NCI-H146 treated with DMSO at 0.1 percent for 48 hours (cell line): Measurements from ENCODE around the gene CYP3A5.
"Not testable (repeated sequence)": the region's sequence is repeated elsewhere in the genome, so short reads cannot be mapped to it uniquely, and the experiment has no call there.

Experiments used
- DNase-seq: peaks from one replicate; lab custom pipeline; 2025; ENCODE audit not compliant: unreplicated experiment; lab: John Stamatoyannopoulos, UW

CYP3A5 gene

DNA sequence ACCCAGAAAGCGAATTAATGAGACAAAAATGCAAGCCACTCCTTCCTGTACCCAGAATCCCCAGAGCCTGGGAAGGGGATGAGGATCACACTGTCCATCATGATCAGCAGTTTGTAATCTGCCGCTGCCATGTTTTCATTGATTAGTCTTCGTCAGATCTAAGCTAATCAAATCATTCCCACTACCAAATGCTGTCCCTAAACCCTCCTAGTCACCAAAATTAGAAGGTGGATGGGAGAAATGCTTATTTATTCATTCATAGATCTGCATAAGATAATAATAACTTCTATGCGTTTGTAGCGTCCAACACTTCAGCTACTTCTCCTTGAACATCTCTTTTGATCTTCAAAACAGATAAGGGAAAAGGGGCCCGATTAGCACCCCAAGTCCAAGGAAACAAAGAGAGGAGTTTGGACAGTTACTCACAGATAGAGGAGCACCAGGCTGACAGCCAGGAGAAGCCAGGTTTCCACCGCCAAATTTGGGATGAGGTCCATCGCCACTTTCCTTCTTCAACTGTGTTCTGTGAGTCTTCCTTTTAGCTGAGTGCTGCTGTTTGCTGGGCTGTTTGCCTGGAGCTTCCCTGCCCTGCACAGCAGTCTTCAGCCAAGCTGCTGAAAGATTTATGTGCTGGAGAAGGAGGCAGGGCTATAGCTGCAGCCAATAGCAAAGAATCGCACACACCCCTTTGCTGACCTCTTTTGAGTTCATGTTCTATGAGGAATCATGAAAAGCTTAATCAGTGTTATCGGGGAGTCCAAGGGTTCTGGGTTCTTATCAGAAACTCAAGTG lies at the start of gene CYP3A5:
TSS of gene CYP3A5 (minus strand) at position 597 of the 792 bp plus-strand sequence. CDS start at position 497, 100 bp downstream.
- DNase-seq: no peak

DNA sequence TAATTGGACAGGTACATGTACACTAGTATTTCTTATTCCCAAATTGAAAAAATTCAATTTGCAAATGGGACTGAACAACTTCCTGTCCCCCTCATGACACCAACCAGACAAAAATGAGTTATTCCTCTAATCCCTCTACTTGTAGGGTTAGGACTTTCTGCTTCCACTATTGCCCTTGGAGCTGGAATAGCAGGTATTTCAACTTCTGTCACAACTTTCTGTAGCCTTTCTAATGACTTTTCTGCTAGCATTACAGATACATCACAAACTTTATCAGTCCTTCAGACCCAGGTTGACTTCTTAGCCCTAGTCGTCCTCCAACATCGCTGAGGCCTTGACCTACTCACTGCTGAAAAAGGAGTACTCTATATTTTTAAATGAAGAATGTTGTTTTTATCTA lies 48.8 kb upstream of the CYP3A5 start:
- no peak for DNase-seq

DNA sequence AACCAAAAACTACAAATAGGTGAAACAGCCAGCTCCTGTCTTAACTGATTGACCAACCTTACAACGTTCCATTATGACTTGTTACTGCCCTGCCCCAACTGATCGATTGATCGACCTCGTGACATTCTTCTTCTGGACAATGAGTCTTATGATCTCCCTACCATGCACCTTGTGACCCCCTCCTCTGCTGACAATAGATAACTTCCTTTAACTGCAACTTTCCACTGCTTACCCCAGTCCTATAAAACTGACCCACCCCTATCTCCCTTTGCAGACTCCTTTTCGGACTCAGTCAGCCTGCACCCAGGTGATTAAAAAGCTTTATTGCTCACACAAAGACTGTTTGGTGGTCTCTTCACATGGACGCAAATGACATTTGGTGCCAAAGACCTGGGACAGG lies 43.4 kb upstream of the CYP3A5 start:
- not testable (repeated sequence) for DNase-seq

DNA sequence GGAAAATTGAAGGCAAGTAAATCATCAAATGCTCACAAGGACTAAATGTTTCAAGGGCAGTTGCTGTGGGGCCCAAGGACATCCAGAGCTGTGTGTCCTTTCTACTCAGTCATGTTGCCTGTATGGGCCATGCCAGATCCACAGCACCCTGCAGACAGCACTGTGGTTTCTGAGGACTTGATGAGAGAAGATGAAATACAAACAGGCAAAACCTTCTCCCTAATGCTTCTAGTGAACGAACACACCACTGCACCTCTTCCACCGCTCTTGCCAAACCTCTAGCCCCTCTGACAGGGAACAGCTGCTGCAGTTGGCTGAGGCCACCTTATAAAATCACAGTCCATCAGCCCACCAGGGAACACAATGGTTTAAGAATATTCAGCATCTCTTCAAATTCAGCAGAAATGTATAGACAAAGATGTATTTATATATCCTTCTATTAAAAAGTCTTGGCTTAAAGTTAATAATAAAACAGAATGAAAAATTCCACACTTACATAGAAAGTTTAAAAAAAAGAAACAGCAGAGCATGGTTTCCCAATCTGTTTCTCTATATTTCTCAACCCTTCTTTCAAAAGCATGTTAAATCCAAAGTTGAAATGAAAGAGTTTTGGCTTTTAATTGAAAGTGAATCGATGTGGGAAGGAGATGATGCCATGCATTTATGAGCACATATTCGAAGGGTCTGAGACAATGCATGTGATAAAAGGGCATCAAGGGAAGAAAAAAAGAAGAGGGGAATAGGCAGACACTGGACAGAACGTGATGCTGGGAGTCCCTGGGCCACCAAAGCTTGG lies 41.2 kb upstream of the CYP3A5 start:
- no peak for DNase-seq

DNA sequence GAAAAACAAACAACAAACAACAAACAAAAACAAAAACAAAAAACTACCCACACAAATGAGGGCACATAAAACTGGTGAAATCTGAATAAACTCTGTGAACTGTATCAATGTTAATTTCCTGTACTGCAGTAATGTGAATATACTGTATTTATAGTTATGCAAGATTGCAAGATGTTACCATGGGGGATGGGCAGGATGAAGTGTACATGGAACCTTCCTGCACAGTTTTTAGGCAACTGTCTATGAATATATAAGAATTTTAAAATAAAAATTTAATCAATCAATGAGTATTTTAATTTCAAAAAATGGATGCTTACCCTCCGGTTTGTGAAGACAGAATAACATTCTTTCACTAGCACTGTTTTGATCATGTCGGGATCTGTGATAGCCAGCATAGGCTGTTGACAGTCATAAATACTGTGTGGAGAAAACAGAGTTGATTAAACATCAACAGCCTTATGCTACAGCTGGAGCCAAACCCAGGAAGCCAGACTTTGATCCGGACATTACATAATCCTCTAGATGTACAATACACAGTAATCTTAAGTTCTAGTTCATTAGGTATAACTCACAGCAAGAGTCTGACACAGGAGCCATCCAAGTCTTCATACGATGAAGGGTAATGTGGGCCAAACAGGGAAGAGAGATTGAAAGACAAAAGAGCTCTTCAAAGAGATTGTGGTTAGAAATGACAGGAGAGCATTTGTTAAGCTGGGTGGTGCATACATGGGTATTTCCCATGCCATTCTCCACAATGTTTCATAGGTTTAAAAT lies 40.4 kb upstream of the CYP3A5 start:
- no peak for DNase-seq

DNA sequence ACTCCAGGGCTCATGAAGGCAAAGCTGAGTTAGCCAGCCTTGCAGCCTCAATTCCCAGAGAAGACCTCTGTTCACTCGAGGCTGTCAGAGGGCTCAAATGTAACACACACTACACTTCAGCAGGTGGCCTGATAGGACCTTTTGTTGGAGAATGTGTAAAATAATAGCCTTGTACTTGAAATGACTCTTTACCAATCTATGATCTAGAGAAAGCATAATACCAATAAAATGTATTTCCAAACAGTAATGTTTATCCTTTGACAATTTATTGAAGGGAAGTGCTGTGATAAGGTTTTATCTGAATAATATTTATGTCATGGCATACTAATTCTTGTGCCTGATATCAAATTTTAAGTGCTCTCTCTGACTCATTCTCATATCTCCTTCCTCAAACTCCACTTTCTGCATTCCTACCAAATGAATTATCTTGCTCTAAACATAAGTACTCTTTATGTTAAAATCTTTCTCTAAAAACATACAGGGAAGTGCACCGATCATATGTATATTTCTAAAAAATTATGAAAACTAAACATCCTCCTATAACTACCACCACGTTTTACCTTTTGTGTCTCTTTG lies 34.3 kb upstream of the CYP3A5 start:
- peak; percentile 4 for DNase-seq

DNA sequence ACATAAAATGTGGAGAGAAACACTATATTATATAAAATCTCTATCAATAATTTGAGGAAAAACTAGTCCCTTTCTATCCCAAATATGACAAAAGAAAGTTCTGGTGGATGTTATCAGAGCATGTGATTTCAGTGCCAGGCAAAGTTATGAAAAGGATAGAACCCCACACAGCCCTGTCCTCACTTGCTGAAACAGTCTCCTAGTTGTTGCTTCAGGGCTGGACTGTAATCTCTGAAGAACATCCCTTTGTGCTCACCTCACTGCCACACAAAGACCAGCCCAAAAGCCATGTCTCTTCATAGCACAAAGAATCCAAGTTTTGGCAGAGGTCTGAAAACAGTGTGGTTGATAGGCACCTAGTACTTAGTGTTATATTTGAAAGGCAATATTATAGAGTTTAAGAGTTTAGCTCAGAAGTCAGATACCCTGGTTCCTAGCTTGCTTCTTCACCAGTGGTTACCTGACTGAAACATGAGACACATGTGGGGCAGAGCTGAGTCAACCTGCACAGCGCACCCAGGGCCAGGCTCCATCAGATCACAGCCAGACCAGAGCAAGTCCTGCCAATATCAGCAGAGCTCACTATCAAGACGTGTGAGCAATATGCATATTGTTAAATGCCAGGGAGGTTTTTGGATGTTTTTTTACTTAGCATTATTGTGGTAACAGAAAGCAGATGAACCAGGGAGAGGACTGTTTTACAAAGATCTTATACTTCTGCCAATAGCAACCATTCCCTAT lies 30.2 kb upstream of the CYP3A5 start:
- DNase-seq: no peak

DNA sequence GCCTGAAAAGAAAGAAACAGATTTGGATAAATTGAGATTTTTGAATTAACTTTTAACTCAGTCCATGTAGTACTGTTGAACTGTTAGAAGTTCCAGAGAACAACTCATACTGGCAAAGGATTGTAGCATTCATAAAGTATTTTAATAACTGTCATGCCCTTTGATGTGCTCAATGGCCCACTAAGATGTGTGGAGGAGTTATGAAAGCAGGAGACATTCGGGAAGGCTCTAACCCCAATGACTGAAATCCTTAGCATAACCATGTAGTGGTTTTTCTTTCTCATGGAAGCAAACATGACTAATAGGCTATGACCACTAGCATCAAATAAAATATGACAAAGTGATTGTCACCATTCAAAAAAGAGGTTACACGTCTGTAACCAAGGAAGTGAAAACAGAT lies 29.5 kb upstream of the CYP3A5 start:
- no peak for DNase-seq

DNA sequence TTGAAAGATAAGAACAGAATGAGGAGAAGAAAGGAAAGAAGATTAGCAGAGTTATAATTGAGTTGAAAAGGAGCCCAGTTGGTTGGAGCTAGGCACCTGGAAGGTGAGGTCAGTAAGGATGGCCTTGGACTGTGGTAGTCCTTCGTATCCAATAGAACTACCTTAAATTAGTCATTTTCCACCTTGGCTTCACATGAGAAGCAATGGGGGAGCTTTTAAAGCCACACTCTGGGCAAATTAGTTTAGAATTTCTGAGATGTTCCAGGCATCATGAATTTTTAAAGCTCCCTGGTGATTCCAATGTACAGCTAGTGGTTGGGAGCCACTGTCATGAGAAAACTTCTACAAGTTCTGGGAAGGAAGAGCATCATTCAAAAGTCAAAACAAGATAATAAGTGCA lies 27.3 kb upstream of the CYP3A5 start:
- no peak for DNase-seq

DNA sequence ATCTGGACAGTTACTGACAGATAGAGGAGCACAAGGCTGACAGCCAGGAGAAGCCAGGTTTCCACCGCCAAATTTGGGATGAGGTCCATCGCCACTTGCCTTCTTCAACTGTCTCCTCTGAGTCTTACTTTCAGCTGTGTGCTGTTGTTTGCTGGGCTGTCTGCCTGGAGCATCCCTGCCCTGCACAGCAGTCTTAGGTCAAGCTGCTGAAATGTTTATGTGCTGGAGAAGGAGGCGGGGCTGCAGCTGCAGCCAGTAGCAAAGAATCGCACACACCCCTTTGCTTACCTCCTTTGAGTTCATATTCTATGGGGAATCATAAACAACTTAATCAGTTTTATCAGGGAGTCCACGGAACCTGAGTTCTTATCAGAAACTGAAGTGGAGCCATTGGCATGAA lies 20.1 kb upstream of the CYP3A5 start:
- no peak for DNase-seq

DNA sequence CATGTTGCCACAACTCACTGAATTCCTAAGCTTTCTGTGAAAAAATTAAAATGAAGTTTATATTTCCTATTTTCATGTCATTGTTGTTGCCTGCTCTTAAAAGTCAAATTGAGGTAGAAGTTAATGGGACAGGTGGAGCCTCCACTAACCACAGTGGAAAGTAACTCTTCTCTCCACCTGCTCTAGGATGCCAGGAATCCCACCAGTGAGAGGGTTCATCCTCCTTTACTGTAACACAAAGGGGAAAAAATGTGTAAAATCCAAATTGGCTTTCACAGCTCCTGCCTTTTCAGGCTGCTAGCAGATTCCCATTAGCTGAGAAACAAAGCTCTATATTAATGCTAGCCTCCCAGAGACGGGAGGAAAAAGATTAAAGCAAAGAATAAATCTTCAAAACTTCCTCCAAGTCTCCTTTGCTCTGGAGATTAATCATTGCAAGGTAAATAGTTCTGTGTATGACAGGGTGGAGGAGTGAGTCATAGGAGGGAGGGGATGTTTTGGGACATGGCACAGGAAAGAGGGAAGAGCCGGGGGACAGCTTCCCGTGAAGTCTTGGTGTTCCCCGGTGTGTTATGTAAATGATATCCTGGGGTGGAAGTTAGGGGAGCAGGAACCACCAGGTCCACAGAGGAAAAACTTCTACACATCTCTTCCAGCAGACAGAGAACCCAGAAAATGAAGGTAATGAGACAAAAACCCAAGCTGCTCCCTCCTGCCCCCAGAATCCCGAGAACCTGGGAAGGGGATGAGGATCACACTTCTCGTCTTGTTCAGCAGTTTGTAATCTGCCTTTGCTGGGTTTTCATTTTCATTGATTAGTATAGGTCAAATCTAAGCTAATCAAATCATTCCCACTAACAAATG lies 19.3 kb upstream of the CYP3A5 start:
- DNase-seq: not testable (repeated sequence)

DNA sequence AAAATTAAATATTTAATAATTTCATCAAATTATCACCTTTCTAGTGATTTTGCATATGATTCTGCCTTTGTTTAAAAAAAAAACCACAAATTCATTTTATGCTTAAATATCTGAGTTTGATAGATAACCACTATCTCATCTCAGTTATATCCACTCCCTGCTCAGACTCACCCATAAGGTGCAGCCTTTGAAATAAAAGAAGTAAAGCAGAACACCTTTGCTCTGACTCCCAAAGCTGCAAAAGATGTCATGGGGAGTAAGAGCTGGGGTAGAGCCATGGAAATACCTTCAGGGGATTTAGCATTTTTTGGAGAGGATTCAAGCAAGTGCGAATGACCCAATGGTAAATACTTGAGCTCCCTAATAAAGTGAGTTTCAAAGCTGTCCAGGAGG lies 15.1 kb upstream of the CYP3A5 start:
- DNase-seq: no peak

DNA sequence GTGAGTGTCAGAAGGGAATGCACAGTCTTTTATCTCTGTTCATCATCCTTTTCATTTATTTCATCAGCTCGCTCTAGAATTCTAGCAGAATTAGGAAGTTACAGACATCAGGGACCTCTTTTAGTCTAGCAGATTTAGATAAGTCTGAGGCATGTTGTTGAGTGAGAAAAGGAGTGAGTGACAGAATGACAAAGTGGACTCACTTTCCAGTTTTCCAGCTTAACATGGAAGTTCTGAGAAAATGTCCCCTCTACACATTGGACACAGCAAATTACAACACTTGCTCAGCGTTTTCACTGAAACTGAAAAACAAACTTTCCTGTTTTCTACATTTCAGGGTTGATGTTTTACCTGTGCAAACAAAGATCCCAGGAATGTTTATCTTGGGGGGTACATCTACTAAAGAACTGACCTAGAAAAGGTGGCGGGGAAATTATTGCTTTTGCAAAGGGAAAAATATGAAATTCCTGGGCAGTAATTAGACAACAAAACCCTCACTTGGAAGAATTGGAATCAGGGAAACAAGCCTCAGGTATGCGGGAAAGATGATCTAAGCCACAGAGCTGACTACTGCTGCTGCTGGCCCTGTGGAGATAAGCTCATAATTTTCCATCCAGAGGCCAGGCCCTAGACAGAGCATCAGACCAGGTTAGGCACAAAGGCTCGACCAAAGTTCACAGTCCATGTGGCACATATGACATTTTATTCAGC lies 14.6 kb upstream of the CYP3A5 start:
- no peak for DNase-seq

DNA sequence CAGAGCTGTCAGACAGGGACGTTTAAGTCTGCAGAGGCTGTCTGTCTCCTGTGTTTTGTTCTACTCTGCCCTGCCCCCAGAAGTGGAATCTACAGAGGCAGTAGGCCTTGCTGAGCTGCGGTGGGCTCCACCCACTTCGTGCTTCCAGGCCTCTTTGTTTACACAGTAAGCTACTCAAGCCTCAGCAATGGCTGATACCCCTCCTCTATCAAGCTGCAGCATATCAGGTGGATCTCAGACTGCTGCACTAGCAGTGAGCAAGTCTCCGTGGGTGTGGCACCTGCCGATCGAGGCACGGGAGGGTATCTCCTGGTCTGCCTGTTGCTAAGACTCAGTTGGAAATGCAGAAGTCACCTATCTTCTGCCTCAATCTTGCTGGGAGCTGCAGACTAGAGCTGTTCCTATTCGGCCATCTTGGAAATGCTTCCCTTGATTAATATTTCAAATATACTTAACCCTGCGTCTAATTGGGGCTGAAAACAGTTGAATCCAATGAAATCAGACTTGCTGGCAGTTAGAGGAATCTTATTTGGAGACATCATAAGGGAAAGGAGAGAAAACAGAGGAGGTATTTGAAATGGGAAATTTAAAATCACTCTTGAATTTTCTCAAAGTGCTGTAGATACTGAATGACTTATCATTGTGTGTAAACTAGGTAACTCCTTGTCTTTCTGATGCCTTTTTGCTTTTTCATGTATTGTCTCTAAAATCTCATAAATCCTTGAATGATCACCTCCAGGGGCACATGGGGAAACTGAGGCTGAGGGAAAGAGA lies 13.8 kb upstream of the CYP3A5 start:
- DNase-seq: peak; percentile 12

DNA sequence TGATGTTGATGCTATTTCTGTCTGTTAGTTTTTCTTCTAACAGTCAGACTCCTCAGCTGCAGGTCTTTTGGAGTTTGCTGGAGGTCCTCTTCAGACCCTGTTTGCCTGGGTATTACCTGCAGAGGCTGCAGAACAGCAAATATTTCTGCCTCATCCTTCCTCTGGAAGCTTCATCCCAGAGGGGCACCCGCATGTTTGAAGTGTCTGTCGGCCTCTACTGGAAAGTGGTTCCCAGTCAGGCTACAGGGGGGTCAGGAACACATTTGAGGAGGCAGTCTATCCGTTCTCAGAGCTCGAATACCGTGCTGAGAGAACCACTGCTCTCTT lies 13.3 kb upstream of the CYP3A5 start:
- DNase-seq: no peak

DNA sequence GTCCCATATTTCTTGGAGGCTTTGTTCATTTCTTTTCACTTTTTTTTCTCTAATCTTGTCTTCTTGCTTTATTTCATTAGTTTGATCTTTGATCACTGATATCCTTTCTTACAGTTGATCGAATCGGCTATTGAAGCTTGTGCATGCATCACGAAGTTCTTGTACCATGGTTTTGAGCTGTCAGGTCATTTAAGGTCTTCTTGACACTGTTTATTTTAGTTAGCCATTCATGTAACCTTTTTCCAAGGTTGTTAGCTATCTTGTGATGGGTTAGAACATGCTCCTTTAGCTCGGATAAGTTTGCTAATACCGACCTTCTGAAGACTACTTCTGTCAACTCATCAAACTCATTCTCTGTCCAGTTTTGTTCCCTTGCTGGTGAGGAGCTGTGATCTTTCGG lies 12.8 kb upstream of the CYP3A5 start:
- not testable (repeated sequence) for DNase-seq

DNA sequence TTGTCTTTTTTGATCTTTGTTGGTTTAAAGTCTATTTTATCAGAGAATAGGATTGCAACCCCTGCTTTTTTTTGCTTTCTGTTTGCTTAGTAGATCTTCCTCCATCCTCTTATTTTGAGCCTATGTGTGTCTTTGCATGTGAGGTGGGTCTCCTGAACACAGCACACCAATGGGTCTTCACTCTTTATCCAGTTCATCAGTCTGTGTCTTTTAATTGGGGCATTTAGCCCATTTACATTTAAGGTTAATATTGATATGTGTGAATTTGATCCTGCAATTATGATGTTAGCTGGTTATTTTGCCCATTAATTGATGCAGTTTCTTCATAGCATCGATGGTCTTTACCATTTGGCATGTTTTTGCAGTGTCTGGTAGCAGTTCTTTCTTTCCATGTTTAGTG lies 11.9 kb upstream of the CYP3A5 start:
- DNase-seq: not testable (repeated sequence)

DNA sequence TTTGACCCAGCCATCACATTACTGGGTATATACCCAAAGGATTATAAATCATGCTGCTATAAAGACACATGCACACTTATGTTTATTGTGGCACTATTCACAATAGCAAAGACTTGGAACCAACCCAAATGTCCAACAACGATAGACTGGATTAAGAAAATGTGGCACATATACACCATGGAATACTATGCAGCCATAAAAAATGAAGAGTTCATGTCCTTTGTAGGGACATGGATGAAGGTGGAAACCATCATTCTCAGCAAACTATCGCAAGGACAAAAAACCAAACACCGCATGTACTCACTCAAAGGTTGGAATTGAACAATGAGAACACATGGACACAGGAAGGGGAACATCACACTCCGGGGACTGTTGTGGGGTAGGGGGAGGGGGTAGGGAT lies 11.1 kb upstream of the CYP3A5 start:
- DNase-seq: not testable (repeated sequence)
